Measurements from ENCODE around the gene TUSC2.

GRCh38 chr3:50294089-50294488 lies 33.9 kb downstream of the TUSC2 start:
- TF ChIP-seq, protein P1, sequence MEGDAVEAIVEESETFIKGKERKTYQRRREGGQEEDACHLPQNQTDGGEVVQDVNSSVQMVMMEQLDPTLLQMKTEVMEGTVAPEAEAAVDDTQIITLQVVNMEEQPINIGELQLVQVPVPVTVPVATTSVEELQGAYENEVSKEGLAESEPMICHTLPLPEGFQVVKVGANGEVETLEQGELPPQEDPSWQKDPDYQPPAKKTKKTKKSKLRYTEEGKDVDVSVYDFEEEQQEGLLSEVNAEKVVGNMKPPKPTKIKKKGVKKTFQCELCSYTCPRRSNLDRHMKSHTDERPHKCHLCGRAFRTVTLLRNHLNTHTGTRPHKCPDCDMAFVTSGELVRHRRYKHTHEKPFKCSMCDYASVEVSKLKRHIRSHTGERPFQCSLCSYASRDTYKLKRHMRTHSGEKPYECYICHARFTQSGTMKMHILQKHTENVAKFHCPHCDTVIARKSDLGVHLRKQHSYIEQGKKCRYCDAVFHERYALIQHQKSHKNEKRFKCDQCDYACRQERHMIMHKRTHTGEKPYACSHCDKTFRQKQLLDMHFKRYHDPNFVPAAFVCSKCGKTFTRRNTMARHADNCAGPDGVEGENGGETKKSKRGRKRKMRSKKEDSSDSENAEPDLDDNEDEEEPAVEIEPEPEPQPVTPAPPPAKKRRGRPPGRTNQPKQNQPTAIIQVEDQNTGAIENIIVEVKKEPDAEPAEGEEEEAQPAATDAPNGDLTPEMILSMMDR (IDR thresholded peaks at IDR 0.05), result no peak
- TF ChIP-seq POLR2A (IDR thresholded peaks at IDR 0.05), result no peak

All from testis (tissue), 2 donors.